Osteoblast (primary cell): ENCODE results near the gene PRKCA. TPM values are rescaled to one million over a fixed set of nuclear protein-coding genes. Genes with fewer than 3 reads are reported as not detected.

Experiments
- DNase-seq: peaks from one replicate; pipeline ENCODE4 v3.0.0; 2011; ENCODE audit warnings: low spot score, mixed read lengths; ENCODE audit not compliant: insufficient read length; ENCODE audit errors: missing footprints
- H2AFZ ChIP-seq: 2 replicates; pipeline ENCODE4 v1.6.0; 2011; ENCODE audit warnings: mild to moderate bottlenecking, low read length
- H3K27ac ChIP-seq: 2 replicates; pipeline ENCODE4 v1.5.1; 2011; ENCODE audit warnings: mild to moderate bottlenecking, low read depth, low read length, moderate library complexity
- H3K27me3 ChIP-seq: 2 replicates; pipeline ENCODE4 v1.6.0; 2012; ENCODE audit warnings: mild to moderate bottlenecking, control low read depth, inconsistent platforms, low read length, moderate library complexity; ENCODE audit not compliant: insufficient read depth
- H3K36me3 ChIP-seq: 2 replicates; pipeline ENCODE4 v1.5.1; 2011; ENCODE audit warnings: mild to moderate bottlenecking, low read length, control low read depth, moderate library complexity; ENCODE audit not compliant: insufficient read depth
- H3K4me1 ChIP-seq: 2 replicates; pipeline ENCODE4 v1.5.1; 2011; ENCODE audit warnings: mild to moderate bottlenecking, low read length, control low read depth, moderate library complexity; ENCODE audit not compliant: insufficient read depth
- H3K4me2 ChIP-seq: 2 replicates; pipeline ENCODE4 v1.6.0; 2011; ENCODE audit warnings: mild to moderate bottlenecking, low read length; ENCODE audit not compliant: insufficient read depth
- H3K4me3 ChIP-seq: fragments of 200-600 bp; sonication (generic); 3 replicates; pipeline ENCODE4 v1.5.1; 2012; ENCODE audit warnings: mild to moderate bottlenecking, low read length, inconsistent platforms; ENCODE audit not compliant: insufficient read depth
- H3K79me2 ChIP-seq: 2 replicates; pipeline ENCODE4 v1.6.0; 2012; ENCODE audit warnings: mild to moderate bottlenecking, low read length, control low read depth, inconsistent platforms; ENCODE audit not compliant: insufficient read depth
- H3K9me3 ChIP-seq: 2 replicates; pipeline ENCODE4 v1.5.1; 2011; ENCODE audit warnings: low read depth, low read length, control low read depth
- H4K20me1 ChIP-seq: 2 replicates; pipeline ENCODE4 v1.6.0; 2012; ENCODE audit warnings: mild to moderate bottlenecking, low read length, control low read depth; ENCODE audit not compliant: insufficient read depth
- total RNA-seq: library from RNA; depleted of rRNA; stranded (reverse); fragments of >200 nt; gene quantifications from 2 replicates; pipeline ENCODE4 v1.2.3, GENCODE V29; 2012
- TF ChIP-seq, protein P1 (sequence below): IDR thresholded peaks from 2 replicates; pipeline ENCODE4 v1.5.1; 2011; ENCODE audit warnings: mild to moderate bottlenecking, low read depth, low read length, moderate library complexity; ENCODE audit errors: extremely low read depth

The PRKCA gene
- total RNA-seq, 1 donor, result 46.0 TPM

DNA sequence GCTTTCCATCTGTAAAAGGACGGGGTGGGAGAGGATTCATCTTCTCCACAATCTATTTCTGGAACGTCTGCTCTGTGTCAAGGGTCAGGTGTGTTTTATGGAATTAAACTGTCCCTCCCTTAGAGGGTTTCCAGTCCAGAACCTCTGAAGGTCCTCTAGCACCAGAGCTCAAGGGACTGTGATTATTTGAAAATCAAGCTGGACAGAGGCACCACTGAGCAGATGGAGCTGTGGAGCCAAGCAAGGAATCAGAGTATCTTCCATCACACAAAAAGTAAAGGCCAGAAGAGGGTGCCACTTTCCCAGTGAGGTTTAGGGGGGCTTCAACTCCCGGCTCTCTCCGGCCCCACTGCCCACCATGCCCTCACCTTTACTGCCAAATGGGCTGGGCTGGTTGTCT, 539.3 kb downstream of the PRKCA start:
- Histone ChIP-seq H3K27me3 (peaks cover 14% of the 10 kb centered on the region), H3K27ac (no peak overlapping the region), H3K4me1 (no peaks in the 10 kb centered on the region), H3K4me2 (no peak overlapping the region), H3K79me2 (no peaks in the 10 kb centered on the region), H3K4me3 (no peak overlapping the region), H3K9me3 (no peaks in the 10 kb centered on the region), H3K36me3 (no peaks in the 10 kb centered on the region), H2AFZ (no peak overlapping the region), H4K20me1 (no peaks in the 10 kb centered on the region)
- no peak for DNase-seq
- TF ChIP-seq, protein P1, sequence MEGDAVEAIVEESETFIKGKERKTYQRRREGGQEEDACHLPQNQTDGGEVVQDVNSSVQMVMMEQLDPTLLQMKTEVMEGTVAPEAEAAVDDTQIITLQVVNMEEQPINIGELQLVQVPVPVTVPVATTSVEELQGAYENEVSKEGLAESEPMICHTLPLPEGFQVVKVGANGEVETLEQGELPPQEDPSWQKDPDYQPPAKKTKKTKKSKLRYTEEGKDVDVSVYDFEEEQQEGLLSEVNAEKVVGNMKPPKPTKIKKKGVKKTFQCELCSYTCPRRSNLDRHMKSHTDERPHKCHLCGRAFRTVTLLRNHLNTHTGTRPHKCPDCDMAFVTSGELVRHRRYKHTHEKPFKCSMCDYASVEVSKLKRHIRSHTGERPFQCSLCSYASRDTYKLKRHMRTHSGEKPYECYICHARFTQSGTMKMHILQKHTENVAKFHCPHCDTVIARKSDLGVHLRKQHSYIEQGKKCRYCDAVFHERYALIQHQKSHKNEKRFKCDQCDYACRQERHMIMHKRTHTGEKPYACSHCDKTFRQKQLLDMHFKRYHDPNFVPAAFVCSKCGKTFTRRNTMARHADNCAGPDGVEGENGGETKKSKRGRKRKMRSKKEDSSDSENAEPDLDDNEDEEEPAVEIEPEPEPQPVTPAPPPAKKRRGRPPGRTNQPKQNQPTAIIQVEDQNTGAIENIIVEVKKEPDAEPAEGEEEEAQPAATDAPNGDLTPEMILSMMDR, result no peak

DNA sequence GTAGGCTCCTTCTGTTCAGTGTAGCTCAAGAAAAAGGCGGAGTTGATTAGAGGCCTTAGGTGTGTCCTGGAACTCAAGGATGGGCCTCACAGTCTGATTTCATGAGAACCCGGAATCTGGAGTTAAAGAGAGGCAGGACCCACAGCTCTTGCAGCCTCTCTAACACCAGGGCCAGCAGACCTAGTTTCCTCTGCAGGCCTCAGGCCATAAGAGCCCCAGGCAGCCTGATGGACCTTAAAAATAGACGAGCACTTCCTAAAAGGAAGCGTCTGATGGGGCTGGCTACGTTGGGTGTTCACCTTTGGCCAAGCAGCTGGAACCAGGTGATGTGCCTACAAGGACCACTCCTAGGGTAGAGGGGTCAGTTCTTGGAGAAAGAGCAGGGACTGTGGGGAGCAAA, 540.1 kb downstream of the PRKCA start:
- no peaks in the 10 kb centered on the region for H4K20me1 ChIP-seq
- peaks cover 6% of the 10 kb centered on the region for H3K27me3 ChIP-seq
- TF ChIP-seq, protein P1, result no peak
- H2AFZ ChIP-seq, result no peak overlapping the region
- H3K4me1 ChIP-seq, result no peaks in the 10 kb centered on the region
- DNase-seq, result no peak
- no peak overlapping the region for H3K4me2 ChIP-seq
- no peaks in the 10 kb centered on the region for H3K79me2 ChIP-seq
- H3K27ac ChIP-seq, result no peak overlapping the region
- no peaks in the 10 kb centered on the region for H3K9me3 ChIP-seq
- no peaks in the 10 kb centered on the region for H3K36me3 ChIP-seq
- H3K4me3 ChIP-seq, result no peak overlapping the region

DNA sequence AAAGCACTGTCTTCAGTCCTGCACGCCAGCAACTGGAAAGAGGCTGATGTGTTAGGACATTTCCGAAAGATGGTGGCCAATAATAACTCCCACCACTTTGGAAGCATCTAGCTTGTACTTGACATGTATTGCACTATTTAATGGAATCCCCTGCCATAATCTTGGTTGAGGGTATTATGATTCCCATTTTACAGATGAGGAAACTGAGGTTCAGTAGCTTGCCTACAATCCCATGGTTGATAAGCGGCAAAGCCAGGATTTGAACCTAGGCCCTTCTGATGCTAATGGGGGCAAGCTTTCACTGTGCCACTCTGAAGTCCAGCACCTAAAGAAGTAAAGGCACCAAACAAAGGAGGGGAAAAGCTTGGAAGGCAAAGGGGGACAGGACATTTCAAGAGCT, 540.5 kb downstream of the PRKCA start:
- Histone ChIP-seq H2AFZ (no peak overlapping the region), H3K4me3 (no peak overlapping the region), H3K9me3 (no peaks in the 10 kb centered on the region), H3K36me3 (no peaks in the 10 kb centered on the region), H3K27me3 (peaks cover 4% of the 10 kb centered on the region), H3K79me2 (no peaks in the 10 kb centered on the region), H3K4me1 (no peaks in the 10 kb centered on the region), H3K27ac (no peak overlapping the region), H3K4me2 (no peak overlapping the region), H4K20me1 (no peaks in the 10 kb centered on the region)
- TF ChIP-seq, protein P1, result no peak
- no peak for DNase-seq

DNA sequence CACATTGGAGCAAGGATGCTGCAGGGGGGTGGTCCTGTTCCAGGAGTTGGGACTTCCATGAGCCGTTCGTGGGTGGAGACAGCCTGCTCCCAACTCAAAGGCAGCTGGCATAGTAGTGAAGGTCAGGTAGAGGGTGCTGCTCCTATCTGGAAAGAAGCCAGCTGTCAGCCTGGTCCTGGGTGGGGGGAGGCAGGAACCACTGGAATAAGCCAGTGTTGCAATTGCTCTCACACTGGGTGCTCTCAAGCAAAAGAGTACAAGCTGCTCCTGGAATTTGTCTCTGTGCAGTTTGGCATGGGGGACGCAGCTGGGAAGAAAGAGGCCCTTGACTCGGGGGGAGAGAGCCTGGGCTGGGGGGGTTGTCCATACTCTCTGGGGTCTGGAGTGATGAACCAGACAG, 541.2 kb downstream of the PRKCA start:
- Histone ChIP-seq H3K9me3 (no peaks in the 10 kb centered on the region), H3K27me3 (peaks cover 4% of the 10 kb centered on the region), H3K79me2 (no peaks in the 10 kb centered on the region), H2AFZ (no peak overlapping the region), H3K4me1 (no peaks in the 10 kb centered on the region), H3K4me2 (no peak overlapping the region), H4K20me1 (no peaks in the 10 kb centered on the region), H3K27ac (no peak overlapping the region), H3K36me3 (no peaks in the 10 kb centered on the region), H3K4me3 (no peak overlapping the region)
- TF ChIP-seq, protein P1, result no peak
- no peak for DNase-seq
